Smooth muscle cell of the brain vasculature (primary cell): ENCODE data around the gene EFEMP2.

Experiments
- DNase-seq: peaks from one replicate; pipeline ENCODE4 v3.0.0-alpha.2; 2012; ENCODE audit warnings: low read depth, low spot score

Gene EFEMP2

GRCh38 chr11:65866509-65867283 is 5.9 kb downstream of the EFEMP2 start:
- no peak for DNase-seq

GRCh38 chr11:65865550-65866172 is 6.9 kb downstream of the EFEMP2 start:
- no peak for DNase-seq

GRCh38 chr11:65864706-65865471 is 7.7 kb downstream of the EFEMP2 start:
- no peak for DNase-seq

- no peak for DNase-seq
Measured at GRCh38 chr11:65863889-65864705, 8.5 kb downstream of the EFEMP2 start.

- DNase-seq, result no peak
Measured at GRCh38 chr11:65862941-65863888, 9.4 kb downstream of the EFEMP2 start.

GRCh38 chr11:65862191-65862735 is 10.3 kb downstream of the EFEMP2 start:
- no peak for DNase-seq

- DNase-seq, result no peak
Measured at GRCh38 chr11:65861533-65862183, 10.9 kb downstream of the EFEMP2 start.

- no peak for DNase-seq
Measured at GRCh38 chr11:65861165-65861505, 11.5 kb downstream of the EFEMP2 start.

GRCh38 chr11:65860278-65861164 is 12.1 kb downstream of the EFEMP2 start, which contains the start of gene MUS81:
Gene MUS81 (plus strand): TSS chr11:65860433. CDS start chr11:65860754, 321 bp downstream.
- DNase-seq, result peak; percentile 96

GRCh38 chr11:65859812-65860277 is 12.8 kb downstream of the EFEMP2 start:
- DNase-seq, result no peak

- peak; percentile 98 for DNase-seq
Measured at GRCh38 chr11:65859095-65859811, 13.3 kb downstream of the EFEMP2 start.

- no peak for DNase-seq
Measured at GRCh38 chr11:65858681-65859087, 13.9 kb downstream of the EFEMP2 start.

GRCh38 chr11:65857853-65858680 is 14.5 kb downstream of the EFEMP2 start, which contains the start of gene CFL1:
Gene CFL1 (minus strand): TSS chr11:65858180. CDS start chr11:65858099, 81 bp downstream.
- peak; percentile 93 for DNase-seq

- no peak for DNase-seq
Measured at GRCh38 chr11:65857500-65857852, 15.1 kb downstream of the EFEMP2 start.

GRCh38 chr11:65856689-65857499 is 15.7 kb downstream of the EFEMP2 start:
- no peak for DNase-seq

- DNase-seq, result no peak
Measured at GRCh38 chr11:65855927-65856363, 16.7 kb downstream of the EFEMP2 start.
